ENCODE data around the gene PRR23E.

The PRR23E gene

DNA sequence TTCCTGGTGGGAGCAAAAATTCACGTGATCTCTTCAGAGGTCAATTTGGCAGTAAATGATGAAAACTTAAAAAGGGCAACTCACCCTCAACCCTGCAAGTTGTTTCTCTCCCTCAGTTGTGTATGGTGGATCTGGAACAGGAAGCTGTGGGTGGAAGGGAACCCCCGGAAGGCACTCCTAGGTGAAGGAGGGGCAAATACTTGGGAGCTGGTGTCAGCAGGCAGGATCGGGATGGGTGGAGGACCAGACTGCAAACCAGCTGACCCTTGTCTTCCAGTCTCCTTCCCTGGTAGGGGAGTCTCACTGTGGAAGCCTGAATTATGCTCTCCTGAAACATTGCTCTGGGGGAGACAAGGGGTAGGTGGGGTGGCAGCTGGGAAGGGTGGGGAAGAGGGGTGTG lies 33.5 kb downstream of the PRR23E start:
- no peak for TF ChIP-seq CTCF (conservative IDR thresholded peaks at IDR 0.05; ENCODE audit: low read depth, low read length)
- no peak overlapping the region for H3K4me3 ChIP-seq (ENCODE audit: low read length)
- no peak for DNase-seq (ENCODE audit: low read depth)

- no peak for TF ChIP-seq CTCF (conservative IDR thresholded peaks at IDR 0.05; ENCODE audit: low read depth, low read length)
- no peak for DNase-seq (ENCODE audit: low read depth)
- H3K4me3 ChIP-seq (ENCODE audit: low read length): no peak overlapping the region
Measured at GRCh38 chr3:127226946-127227842, 34.3 kb downstream of the PRR23E start.

- TF ChIP-seq CTCF (conservative IDR thresholded peaks at IDR 0.05; ENCODE audit: low read depth, low read length): no peak
- DNase-seq (ENCODE audit: low read depth): no peak
- H3K4me3 ChIP-seq (ENCODE audit: low read length): no peak overlapping the region
Measured at GRCh38 chr3:127228866-127229265, 35.9 kb downstream of the PRR23E start.

DNA sequence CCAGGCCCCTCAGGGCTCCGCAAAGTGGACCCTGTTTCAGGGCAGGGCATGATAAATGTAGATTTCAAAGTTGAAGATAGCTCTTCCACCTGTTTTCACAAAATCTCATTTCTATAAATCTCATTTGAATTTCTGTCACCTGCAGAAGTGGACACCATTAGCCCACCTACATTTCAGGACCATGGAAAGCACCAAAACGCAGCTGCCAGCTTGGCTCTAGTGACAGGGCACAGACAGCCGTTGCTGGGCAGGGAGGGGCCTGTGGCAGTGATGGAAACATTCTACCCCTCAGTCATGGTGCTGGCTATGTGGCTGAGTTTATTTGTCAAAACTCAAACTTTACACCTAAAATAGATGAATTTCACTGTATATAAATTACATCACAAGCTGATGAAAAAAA lies 40.4 kb downstream of the PRR23E start:
- no peak overlapping the region for H3K4me3 ChIP-seq (ENCODE audit: low read length)
- no peak for DNase-seq (ENCODE audit: low read depth)
- TF ChIP-seq CTCF (conservative IDR thresholded peaks at IDR 0.05; ENCODE audit: low read depth, low read length): no peak

DNA sequence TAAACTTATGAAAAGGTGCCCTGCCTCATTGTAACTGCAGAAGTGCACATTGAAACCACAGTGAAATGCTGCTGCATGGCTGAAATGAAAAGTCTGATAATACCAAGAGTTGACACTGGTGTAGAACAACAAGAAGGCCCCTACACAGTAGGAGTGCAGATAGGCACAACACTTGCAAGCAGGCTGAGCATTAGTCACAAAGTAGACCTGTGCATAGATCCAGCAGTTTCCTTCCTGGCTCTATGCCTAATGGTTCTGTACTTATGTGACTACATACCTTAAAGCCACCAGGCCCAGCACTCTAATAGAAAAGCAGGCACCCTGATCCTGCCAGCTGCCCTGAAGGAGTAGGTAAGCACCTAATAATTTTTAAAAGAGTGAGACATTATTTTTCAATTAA lies 41.8 kb downstream of the PRR23E start:
- H3K4me3 ChIP-seq (ENCODE audit: low read length): no peak overlapping the region
- TF ChIP-seq CTCF (conservative IDR thresholded peaks at IDR 0.05; ENCODE audit: low read depth, low read length): no peak
- no peak for DNase-seq (ENCODE audit: low read depth)

DNA sequence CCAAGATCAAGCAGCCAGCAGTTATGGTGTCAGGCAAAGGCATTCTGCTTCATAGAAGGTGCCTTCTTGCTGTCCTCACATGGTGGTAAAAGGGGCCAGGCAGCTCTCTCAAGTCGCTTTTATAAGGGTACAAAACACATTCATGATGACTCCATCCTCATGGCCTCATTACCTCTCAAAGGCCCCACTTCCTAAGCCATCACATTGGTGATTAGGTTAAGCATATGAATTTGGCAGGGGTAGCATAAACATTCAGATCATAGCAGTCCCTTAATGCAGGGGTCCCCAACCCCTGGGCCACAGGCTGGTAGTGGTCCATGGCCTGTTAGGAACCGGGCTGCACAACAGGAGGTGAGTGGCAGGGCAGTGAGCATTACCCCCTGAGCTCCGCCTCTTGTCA lies 42.8 kb downstream of the PRR23E start:
- TF ChIP-seq CTCF (conservative IDR thresholded peaks at IDR 0.05; ENCODE audit: low read depth, low read length): no peak

GRCh38 chr3:127237835-127238234 lies 44.9 kb downstream of the PRR23E start:
- no peak for DNase-seq (ENCODE audit: low read depth)
- H3K4me3 ChIP-seq (ENCODE audit: low read length): no peak overlapping the region
- no peak for TF ChIP-seq CTCF (conservative IDR thresholded peaks at IDR 0.05; ENCODE audit: low read depth, low read length)

More for the DNA sequence above, 42.8 kb downstream of the PRR23E start:
- H3K4me3 ChIP-seq (ENCODE audit: low read length): no peak overlapping the region
- DNase-seq (ENCODE audit: low read depth): no peak
